Middle frontal gyrus (tissue), 1 donor: ENCODE results near the gene GNS.
"Not testable (repeated sequence)": the region's sequence is repeated elsewhere in the genome, so short reads cannot be mapped to it uniquely, and the experiment has no call there.

Source experiments
- DNase-seq: peaks from one replicate; pipeline ENCODE4 v3.0.0-alpha.2; 2015; ENCODE audit warnings: low spot score; ENCODE audit errors: extremely low spot score

GNS gene

DNA sequence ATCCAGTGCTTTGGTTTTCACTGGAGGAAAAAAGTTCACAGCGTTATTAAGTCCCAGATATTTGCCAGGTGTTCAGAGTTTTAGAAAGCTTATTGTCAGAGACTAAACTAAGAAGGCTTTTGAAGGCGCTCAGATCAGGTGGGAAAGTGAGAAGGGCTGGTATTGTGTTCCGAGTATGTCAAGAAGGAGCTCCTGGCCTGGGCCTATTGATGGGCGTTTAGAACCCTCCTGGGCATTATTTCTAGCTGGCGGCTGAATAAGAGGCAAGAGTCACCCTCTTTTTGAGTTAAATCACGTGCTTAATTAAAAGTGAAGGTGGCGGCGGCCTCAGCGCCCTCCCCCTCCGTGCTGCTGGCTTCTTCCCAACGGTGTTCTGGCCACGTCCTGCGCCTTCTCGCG is 20.9 kb upstream of the GNS start:
- DNase-seq, result no peak

DNA sequence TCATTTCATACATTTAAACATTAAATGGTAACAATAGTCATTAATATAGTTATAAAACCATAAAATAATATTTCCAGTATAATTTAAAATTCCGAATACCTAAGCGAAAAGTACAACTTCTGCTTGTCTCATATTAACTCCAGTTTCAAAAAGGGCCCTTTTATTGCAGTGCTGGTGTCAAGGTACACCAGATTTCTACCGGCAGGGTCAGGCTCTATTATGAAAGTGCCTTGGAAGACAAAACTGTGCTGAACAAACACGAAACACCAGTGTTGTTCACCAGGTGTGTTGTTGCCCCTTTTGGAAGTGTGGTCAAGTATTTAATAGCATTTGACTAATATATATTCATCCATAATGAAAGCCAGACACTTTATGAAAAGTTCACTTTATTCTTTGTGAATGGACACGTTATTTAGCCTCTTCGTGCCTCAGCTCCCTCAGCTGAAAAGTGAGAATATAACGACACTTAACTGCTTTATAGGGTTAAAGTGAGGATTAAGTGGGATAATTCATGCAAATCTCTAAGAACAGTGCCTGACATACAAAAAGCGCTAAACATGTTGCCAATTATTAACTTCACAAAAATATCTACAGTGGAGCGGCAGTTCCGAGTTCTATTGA is 20.3 kb upstream of the GNS start:
- DNase-seq, result no peak

DNA sequence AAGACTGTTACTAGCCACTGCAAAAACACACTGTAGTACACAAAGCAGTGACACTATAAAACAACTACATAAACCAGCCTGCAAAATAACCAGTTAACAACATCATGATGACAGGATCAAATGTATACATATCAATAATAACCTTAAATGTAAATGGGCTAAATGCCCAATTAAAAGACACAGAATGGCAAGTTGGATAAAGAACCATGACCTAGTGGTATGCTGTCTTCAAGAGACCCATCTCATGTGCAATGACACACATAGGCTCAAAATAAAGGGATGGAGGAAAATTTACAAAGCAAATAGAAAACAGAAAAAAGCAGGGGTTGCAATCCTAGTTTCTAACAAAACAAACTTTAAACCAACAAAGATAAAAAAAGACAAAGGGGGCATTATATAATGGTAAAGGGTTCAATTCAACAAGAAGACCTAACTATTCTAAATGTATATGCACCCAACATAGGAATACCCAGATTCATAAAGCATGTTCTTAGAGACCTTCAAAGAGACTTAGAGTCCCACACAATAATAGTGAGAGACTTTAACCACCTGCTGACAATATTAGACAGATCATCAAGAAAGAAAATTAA is 16.0 kb upstream of the GNS start:
- DNase-seq, result not testable (repeated sequence)

DNA sequence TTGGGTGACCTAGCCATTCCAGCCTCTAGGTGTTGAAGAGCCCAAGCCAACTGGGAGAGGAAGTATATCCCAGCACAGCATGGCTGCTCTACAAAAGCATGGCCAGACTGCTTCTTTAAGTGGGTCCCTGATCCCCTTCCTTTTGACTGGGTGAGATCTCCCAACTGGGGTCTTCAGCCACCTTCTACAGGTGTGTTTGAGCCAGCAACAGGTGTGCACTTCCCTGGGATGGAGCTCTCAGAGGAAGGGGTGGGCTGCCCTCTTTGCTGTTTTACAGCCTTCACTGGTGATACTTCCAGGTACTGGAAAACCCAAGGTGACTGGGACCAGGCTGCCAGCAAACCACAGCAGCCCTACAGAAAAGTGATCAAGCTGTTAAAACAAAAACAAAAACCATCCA is 14.2 kb upstream of the GNS start:
- no peak for DNase-seq

DNA sequence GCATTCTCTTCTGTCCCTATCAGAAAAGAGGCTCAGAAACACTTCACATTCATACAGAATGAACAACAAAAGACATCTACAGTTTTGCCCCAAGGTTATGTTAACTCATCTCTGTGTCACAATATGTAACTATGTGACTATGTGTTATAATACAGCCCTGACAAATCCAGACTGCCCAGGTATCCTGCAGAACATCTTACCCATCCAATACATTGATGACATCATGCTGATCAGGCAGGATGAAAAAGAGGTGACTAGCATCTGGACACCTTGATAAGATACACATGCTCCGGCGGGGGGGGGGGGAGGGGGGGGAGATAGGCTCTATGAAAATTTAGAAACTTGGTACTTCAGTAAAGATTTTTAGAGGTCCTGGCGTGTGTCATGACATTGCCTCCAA is 8.3 kb upstream of the GNS start:
- no peak for DNase-seq

DNA sequence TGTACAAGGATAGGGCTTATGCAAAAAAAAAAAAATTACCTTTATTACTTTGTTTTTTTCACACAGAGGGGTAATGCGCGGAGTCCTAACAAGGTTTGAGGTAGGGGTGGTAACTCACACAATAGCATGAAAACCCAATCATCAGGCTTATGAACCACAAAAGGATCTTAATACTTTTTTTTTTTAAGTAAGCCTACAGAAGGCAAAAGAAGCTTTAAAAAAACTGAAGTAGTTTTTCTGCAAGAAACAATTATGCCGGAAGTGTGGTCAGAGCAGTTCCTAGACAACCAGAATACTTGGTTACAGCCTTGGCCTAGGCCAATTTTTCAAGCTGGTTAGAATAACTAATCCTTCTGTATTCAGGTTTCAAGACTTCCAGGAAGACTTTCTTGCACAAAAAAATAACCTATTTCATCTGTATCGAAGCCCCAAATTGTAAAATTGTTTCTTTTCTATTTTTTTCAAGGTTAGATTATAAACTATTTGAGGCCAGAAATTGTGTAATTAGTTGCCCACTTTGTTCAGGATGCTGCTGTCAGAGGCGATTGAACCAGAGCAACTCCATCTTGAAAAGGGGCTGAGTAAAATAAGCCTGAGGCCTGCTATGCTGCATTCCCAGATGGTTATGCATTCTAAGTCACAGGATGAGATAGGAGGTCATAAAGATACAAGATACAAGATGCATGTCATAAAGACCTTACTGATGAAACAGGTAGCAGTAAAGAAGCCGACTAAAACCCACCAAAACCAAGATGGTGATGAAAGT is 1.8 kb upstream of the GNS start:
- DNase-seq, result no peak

DNA sequence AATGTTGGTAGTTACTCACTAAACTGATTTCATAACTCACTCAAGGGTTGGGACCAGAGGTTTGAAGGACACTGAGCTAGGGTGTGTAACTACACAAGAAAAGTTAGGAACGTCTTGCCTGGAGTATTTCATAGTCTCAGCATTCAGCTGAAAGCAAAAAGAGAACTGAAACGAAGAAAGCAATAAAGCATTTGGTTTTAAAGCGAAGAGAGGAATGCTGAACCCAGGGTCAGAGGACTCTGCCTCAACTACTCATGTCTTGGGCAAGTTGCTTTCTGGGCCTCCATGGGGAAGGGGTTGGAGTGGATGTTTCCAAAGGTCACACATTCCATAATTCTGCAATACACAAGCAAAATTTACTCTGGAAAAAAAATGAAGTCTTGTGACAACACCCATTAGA is 1.4 kb downstream of the GNS start:
- DNase-seq, result no peak

DNA sequence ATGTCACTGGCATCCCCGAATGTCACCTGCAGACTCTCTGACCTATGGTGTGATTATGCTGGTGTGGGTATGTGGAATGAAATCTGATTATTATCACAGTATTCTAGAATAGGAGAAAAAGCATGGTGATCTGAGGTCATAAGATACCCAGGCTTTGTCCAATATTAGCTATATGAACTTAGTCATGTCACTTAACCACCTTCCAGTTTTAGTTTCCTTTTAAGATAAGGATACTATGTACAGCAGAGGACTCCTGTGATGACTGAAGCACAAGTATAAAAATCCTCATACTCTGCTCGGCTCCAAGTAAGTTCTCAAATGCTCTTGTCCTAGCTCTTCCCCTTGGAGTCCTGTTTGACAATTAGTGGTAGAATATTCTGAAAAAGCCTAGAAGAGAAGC is 2.8 kb downstream of the GNS start:
- DNase-seq, result no peak

DNA sequence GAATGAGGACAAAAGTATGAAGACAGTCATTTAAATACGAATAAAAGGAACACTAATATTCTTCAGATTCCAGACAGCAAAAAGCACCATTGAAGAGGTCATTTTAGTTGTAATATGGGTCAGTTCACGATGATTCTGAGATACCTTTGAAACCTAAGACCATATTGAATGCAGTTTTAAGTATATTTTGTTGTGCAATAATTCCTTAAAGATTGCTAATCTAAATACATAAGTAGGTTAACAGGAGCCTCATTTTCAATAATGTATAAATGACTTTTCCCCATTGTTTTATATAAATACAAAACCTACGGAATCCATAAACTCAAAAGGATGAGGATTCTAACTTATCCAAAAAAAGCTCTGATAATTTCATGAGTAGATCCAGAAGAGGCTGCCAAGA is 5.8 kb downstream of the GNS start:
- DNase-seq, result no peak

DNA sequence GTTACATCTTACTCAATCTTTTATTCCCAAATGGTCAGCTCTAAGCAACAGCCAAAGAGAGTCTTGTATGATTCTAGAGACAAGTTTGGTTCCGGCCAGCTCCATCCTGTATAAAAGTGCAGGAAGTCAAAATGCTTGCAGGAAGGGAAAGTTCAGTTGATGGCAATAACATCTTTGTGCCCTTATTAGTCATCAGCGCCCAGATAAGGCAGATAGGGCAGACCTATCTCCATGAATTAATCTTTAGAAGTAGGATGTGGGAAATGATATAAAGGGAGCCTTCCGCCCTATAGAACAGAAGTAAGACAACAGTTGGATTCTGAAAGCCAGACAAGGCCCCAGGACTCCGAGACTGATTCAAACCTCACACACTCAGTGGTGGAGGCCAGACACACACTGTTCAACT is 6.4 kb downstream of the GNS start:
- no peak for DNase-seq

DNA sequence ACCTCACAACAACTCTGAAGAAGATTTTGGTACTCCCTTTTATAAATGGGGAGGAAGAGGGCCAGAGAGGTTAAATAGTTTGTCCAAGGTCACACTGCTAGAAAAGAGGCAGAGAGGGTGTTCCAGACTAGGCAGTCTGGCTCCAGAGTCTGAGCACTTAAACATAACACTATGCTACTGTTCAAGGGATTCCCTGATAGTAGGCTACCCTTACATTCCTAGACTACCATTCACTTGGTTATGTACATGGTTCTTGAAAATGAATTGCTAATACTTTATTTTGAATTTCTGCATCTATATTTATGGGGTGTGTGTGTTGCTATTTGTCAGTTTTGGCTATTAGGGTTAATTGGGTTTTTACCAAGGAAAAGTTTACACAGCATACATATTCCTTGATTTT is 7.2 kb downstream of the GNS start:
- DNase-seq, result no peak

DNA sequence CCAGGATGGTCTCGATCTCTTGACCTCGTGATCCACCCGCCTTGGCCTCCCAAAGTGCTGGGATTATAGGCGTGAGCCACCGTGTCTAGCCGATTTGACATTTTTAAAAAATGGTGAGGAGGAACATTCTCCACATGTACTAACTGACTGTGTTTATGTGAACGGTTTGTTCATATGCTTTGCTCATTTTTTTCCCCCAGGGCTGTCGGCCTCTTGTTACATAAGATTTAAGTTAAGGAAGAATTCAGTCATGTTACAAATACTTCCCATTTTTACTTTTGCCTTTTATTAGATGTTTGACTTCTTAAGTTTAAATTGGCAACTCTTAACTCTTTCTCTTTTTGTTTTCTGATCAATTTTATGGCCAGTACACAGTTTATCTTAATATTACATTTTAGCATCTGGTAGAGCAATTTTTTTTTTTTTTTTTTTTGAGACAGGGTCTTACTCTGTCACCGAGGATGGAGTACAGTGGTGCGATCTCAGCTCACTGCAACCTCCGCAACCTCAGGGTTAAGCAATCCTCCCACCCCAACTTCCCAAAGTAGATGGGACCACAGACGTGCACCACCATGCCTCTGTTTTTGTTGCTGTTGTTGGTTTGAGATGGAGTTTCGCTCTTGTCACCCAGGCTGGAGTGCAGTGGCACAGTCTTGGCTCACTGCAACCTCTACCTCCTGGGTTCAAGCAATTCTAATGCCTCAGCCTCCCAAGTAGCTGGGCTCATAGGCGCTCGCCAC is 9.6 kb downstream of the GNS start:
- DNase-seq, result no peak

DNA sequence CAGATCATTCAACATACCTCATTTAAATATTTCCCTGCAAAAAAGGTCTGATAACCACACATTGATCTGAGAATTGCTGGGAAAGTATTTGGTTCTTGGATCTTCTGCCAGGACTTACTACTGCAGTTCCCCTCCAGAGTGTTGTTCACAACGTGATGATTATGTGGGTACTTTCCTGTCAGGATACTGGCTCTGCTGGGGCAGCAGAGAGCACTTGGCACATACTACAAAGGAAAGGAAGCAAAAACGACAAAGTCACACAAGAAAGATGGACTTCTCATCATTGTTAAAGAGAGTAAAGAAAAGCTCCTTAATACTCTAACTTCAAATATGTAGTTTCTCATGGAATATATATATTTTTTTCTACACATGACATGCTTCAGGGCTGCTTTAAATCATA is 11.5 kb downstream of the GNS start:
- DNase-seq, result no peak

DNA sequence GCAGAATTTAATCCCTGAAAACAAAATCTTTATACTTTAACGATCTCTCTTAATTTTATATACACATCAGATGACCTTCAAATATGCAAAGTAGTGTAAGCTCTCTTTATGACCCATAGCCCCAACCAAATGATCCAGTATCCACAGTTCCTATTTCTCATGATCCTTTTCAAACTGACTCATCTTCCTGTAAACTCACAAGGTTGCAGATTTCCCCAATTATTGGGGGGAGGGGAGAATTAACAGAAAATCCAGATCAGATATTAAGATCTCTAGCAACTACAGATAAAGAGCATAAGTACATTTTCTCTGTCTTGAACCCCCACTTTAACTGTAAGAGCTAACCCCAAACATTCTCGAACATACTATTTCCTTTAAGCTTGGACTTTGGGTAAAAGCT is 12.5 kb downstream of the GNS start:
- DNase-seq, result no peak

DNA sequence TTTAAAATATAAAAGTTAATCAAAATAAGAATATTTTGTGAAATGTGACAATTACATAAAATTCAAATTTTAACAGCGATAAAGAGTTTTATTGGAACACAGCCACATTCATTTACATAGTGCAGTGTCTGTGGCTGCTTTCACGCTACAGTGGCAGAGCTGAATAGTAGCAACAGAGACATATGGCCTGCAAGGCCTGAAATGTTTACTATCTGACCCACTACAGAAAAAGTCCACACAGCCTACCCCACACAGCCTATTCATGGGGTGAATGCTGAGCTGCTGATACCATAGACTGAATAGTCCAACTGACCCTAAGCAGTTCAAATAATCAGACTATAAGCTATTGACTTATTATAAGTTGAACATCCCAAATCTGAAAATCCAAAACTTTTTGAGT is 13.2 kb downstream of the GNS start:
- DNase-seq, result no peak

DNA sequence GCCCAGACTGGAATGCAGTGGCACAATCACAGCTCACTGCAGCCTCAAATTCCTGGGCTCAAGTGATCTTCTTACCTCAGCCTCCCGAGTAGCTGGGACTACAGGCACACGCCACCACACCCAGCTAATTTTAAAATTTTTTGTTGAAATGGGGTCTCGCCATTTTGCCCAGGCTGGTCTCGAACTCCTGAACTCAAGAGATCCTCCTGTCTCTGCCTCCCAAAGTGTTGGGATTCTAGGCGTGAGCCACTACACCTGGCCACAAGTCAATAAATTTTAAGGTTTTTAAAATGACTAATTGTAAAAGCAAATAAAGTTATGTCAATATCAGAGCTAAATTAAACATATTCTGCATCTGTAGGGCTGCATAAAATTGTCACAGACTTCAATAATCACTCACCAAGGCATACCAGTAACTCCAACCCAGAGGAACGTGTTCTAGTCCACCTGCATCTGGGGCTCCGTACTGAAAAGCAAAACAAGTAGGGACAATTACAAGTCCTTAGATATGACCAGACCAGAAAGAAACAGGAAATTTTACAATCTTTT is 13.9 kb downstream of the GNS start:
- no peak for DNase-seq

DNA sequence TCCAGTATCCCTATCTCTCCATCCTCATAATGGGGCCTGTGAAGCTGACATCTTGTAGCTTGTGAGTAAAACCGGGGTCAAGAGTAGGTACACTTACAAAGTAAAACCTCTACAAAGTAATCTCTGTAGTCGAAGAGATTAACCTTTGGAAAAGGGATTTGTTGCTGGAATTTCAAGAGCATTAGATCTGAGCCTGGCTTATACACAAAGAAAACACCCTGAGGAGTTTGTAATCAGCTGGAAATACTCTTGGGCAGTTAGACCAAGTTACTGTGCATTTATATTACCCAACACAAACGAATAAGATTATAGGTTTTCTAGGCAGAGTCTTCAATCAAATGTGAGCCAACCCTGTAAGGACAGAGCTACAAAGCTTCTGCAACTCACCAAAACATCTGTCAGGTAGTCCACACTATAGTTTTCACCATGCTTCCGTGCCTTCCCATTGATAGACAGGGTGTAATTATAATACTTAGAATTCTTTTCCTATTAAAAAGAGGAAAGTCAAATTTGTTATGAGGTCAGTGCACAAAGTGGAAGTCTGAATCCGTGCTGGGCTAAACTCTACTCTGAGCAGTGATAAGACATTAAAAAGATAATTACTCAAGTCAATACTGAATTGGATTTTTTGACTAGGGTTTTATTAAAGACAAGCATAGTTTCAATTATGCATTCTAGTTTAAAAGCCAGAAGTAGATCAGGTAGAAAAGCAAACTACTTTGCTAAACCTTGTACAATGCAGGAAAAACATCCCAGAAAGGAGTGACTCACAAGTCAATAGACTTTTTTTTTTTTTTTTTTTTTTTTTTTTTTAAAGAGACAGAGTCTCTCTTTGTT is 14.6 kb downstream of the GNS start:
- no peak for DNase-seq

DNA sequence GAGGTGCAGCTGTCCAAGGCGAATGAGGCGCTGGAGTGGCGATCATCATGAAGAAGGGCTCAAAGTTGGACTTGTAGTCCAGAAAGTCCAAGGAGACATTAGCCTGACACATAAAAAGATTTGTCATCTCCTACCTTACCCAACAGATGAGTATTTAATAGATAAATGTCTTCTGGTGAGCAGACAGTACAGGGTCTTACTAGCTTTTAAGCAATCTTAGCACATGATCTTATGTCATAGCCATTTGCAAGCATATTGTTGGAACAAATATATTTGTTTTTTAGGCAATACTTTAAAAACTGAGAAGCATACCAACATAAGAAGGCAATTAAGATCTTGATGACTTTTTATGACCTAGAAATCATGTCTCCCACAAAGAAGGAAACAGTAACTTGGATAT is 16.0 kb downstream of the GNS start:
- DNase-seq, result no peak

DNA sequence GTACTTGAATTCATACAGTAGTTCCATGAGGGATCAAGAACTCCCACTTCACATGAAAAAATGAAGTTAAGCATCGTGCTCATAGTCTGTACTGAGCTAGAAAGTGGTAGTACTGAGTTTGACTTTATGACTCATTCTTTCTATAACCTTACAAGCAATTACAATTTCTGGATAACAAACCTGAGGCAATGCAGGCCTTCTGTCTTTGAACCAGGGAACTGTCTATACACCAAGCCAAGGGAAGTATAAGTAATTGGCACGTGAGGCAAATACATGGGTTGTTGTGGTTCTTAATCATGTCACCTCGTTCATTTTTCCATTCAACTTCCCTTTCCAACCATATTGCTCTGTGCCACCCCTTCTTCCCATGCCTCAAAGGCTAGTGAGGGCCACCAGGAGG is 16.8 kb downstream of the GNS start:
- DNase-seq, result no peak

DNA sequence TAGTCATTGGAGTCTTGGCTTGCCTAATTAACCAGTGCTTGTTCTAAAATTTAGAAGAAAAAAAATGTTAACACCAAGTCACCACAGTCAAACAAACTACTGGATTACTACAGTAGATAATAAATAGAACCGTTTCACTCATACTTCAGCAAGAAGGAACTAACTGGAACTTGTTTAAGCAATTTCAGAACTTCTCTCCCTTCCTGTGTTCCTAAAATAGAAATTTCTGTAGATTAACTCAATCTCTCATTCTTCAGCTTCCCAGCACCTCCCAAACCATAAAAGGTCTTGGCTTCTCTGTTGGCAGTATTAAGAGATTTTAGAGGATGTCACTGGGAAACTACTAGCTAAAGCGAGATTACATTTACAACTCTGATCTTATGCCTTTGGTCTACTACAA is 18.6 kb downstream of the GNS start:
- DNase-seq, result no peak

DNA sequence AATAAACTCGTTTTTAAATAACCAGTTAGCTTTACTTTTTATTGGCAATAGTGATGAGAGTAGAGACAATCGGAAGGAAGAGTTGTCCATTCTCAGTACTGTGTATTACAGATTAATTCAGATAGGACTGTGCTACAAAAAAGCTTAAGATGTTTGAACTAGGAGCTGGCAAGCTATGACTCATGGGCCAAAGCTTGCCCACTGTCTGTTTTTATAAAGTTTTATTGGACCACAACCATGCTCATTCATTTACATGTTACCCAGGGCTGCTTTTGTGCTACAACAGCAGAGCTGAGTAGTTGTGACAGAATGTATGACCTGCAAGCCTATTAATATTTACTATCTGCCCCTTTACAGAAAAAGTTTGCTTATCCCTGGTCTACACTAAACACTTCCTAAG is 19.4 kb downstream of the GNS start:
- no peak for DNase-seq
